Measurements from ENCODE around the gene RHBDF2. TPM values are rescaled to one million over a fixed set of nuclear protein-coding genes. Genes with fewer than 3 reads are reported as not detected.

RHBDF2 gene
- total RNA-seq, 1 experiment from 2014 or later: 33.4 TPM

GRCh38 chr17:76440751-76441362, 60.4 kb downstream of the RHBDF2 start:
- Mint-ChIP-seq H3K27me3 (ENCODE audit: insufficient read depth, unreplicated experiment) (no peaks in the 10 kb centered on the region), H3K4me3 (ENCODE audit: unreplicated experiment) (no peak overlapping the region), H3K9me3 (ENCODE audit: unreplicated experiment) (no peaks in the 10 kb centered on the region), H3K4me1 (ENCODE audit: insufficient read depth, unreplicated experiment) (peaks cover 31% of the 10 kb centered on the region), H3K27ac (ENCODE audit: low read depth, unreplicated experiment) (no peak overlapping the region), H3K36me3 (ENCODE audit: insufficient read depth, unreplicated experiment) (peaks cover 7% of the 10 kb centered on the region)
- ChIA-PET POLR2A (no interaction called here), CTCF (no interaction called here)
- DNase-seq (ENCODE audit: unreplicated experiment): no peak
- BruUV-seq (replicated peaks): no TSS peak
- intact Hi-C loops (cut with micrococcal nuclease): no loop called here
- no peak for TF ChIP-seq CTCF (IDR thresholded peaks at IDR 0.05; ENCODE audit: unreplicated experiment)

- H3K27me3 Mint-ChIP-seq (ENCODE audit: insufficient read depth, unreplicated experiment): no peaks in the 10 kb centered on the region
- H3K9me3 Mint-ChIP-seq (ENCODE audit: unreplicated experiment): no peaks in the 10 kb centered on the region
- H3K4me3 Mint-ChIP-seq (ENCODE audit: unreplicated experiment): no peak overlapping the region
- intact Hi-C loops (cut with micrococcal nuclease): no loop called here
- H3K36me3 Mint-ChIP-seq (ENCODE audit: insufficient read depth, unreplicated experiment): peaks cover 7% of the 10 kb centered on the region
- H3K27ac Mint-ChIP-seq (ENCODE audit: low read depth, unreplicated experiment): no peak overlapping the region
- CTCF ChIA-PET: interaction anchor here (0.8 to 1.2 kb wide), 2 partner anchors 41 to 50 kb away, joined by 3 read pairs; no protein-coding TSS in a partner anchor
- no peak for DNase-seq (ENCODE audit: unreplicated experiment)
- no TSS peak for BruUV-seq (replicated peaks)
- peaks cover 33% of the 10 kb centered on the region for H3K4me1 Mint-ChIP-seq (ENCODE audit: insufficient read depth, unreplicated experiment)
- no peak for TF ChIP-seq CTCF (IDR thresholded peaks at IDR 0.05; ENCODE audit: unreplicated experiment)
- POLR2A ChIA-PET: no interaction called here
Measured at GRCh38 chr17:76439314-76439928, 61.8 kb downstream of the RHBDF2 start.

DNA sequence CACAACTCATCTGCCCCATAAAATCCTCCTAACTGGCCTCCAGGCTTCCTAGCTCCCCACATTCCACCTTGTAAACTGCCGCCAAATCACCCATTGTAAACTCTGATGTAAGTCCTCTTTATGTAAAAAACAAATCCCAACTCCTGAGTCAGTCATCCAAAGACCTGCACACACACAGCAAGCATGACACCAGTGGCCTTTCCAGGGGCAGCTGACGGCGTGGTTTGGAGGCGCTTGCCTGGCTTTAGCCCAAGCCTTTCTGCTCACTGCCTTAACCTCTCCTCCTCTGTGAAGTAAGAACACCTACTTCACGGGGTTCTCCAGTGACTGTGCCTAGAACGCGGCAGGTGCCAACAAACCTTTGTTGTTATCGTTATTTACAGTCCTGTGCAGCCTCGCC, 62.3 kb downstream of the RHBDF2 start:
- no peak for DNase-seq (ENCODE audit: unreplicated experiment)
- no peak overlapping the region for H3K27ac Mint-ChIP-seq (ENCODE audit: low read depth, unreplicated experiment)
- no peaks in the 10 kb centered on the region for H3K9me3 Mint-ChIP-seq (ENCODE audit: unreplicated experiment)
- no TSS peak for BruUV-seq (replicated peaks)
- peaks cover 7% of the 10 kb centered on the region for H3K36me3 Mint-ChIP-seq (ENCODE audit: insufficient read depth, unreplicated experiment)
- peaks cover 33% of the 10 kb centered on the region for H3K4me1 Mint-ChIP-seq (ENCODE audit: insufficient read depth, unreplicated experiment)
- no peaks in the 10 kb centered on the region for H3K27me3 Mint-ChIP-seq (ENCODE audit: insufficient read depth, unreplicated experiment)
- H3K4me3 Mint-ChIP-seq (ENCODE audit: unreplicated experiment): no peak overlapping the region
- intact Hi-C loops (cut with micrococcal nuclease): no loop called here
- TF ChIP-seq CTCF (IDR thresholded peaks at IDR 0.05; ENCODE audit: unreplicated experiment): no peak
- ChIA-PET CTCF (interaction anchor here (0.8 to 1.2 kb wide), 3 partner anchors 18 to 49 kb away, joined by 3 to 4 read pairs (median 3); no protein-coding TSS in a partner anchor), POLR2A (no interaction called here)

DNA sequence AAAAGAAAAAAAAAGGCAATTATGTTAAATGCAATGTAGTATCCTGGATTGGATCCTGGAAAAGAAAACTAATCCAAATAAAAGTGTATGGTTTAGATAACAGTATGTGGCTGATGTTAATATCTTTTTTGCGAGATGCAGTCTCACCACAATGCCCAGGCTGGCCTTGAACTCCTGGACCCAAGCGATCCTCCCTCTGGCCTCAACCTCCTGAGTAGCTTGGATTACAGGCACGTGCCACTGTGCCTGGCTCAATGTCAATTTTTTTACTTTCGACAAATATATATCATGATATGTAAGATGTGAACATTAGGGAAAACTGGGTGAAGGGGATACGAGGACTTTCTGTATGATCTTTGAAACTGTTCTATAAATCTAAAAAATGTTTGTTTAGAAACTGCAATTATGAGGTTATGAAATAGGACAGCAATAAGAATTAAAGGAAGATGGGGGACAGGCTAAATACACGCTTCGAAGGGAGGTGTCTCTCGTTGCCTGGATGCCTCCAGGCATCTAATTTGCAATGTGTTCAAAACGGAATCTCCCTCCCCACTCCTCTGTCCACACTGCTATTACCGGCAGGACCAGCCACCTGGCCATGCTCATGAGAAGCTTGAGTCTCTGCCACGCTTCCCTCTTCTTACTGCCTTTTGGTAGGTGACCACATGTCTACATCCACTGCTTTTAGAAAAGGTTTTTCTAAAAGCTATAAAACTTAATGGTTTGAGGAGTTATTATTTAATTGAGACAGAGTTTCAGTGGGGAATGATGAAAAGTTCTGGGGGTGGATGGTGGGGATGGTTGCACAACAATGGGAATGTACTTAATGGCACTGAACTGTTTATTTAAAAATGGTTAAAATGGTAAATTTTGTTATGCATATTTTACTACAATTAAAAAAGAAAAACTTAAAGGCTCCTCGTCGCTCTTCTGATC, 63.5 kb downstream of the RHBDF2 start:
- H3K9me3 Mint-ChIP-seq (ENCODE audit: unreplicated experiment): no peaks in the 10 kb centered on the region
- H3K4me3 Mint-ChIP-seq (ENCODE audit: unreplicated experiment): no peak overlapping the region
- DNase-seq (ENCODE audit: unreplicated experiment): peak; percentile 41
- H3K27ac Mint-ChIP-seq (ENCODE audit: low read depth, unreplicated experiment): no peak overlapping the region
- H3K36me3 Mint-ChIP-seq (ENCODE audit: insufficient read depth, unreplicated experiment): peaks cover 7% of the 10 kb centered on the region
- ChIA-PET CTCF (interaction anchor here (0.7 to 1.3 kb wide), 3 partner anchors 19 to 264 kb away, joined by 3 to 6 read pairs (median 4); no protein-coding TSS in a partner anchor), POLR2A (no interaction called here)
- intact Hi-C loops (cut with micrococcal nuclease): no loop called here
- TF ChIP-seq CTCF (IDR thresholded peaks at IDR 0.05; ENCODE audit: unreplicated experiment): no peak
- BruUV-seq (replicated peaks): no TSS peak
- no peaks in the 10 kb centered on the region for H3K27me3 Mint-ChIP-seq (ENCODE audit: insufficient read depth, unreplicated experiment)
- peaks cover 31% of the 10 kb centered on the region for H3K4me1 Mint-ChIP-seq (ENCODE audit: insufficient read depth, unreplicated experiment)
